GM19397 (cell line): ENCODE measurements around the gene KLF13.
A peak's percentile ranks its signal among the peaks of the same experiment; 100 is the strongest.

ENCODE experiments used
- ATAC-seq: cut with Tn5 transposase; IDR thresholded peaks from one replicate; pipeline ENCODE4 v1.9.1; 2021; ENCODE audit warnings: mild to moderate bottlenecking, moderate library complexity; ENCODE audit not compliant: unreplicated experiment

Gene KLF13

GRCh38 chr15:31377030-31377429 is 50.4 kb downstream of the KLF13 start:
- ATAC-seq = no peak

GRCh38 chr15:31378363-31378903 is 51.8 kb downstream of the KLF13 start:
- no peak for ATAC-seq

- ATAC-seq = no peak
These were observed 52.4 kb downstream of the KLF13 start for GRCh38 chr15:31379042-31379441.

GRCh38 chr15:31379577-31379976 is 52.9 kb downstream of the KLF13 start:
- ATAC-seq = no peak

GRCh38 chr15:31381801-31382712 is 55.4 kb downstream of the KLF13 start:
- ATAC-seq = no peak

- no peak for ATAC-seq
These were observed 56.0 kb downstream of the KLF13 start for GRCh38 chr15:31382713-31383045.

GRCh38 chr15:31383139-31383538 is 56.5 kb downstream of the KLF13 start:
- ATAC-seq = no peak

- no peak for ATAC-seq
These were observed 57.9 kb downstream of the KLF13 start for GRCh38 chr15:31384568-31384967.

- no peak for ATAC-seq
These were observed 59.1 kb downstream of the KLF13 start for GRCh38 chr15:31385736-31386135.

- ATAC-seq = no peak
These were observed 60.5 kb downstream of the KLF13 start for GRCh38 chr15:31387092-31387478.

- no peak for ATAC-seq
These were observed 61.0 kb downstream of the KLF13 start for GRCh38 chr15:31387479-31388118.

GRCh38 chr15:31389576-31389975 is 62.9 kb downstream of the KLF13 start:
- ATAC-seq = no peak

- no peak for ATAC-seq
These were observed 63.4 kb downstream of the KLF13 start for GRCh38 chr15:31390029-31390428.

GRCh38 chr15:31390777-31391486 is 64.3 kb downstream of the KLF13 start:
- ATAC-seq = no peak

- ATAC-seq = peak; percentile 82
These were observed 65.3 kb downstream of the KLF13 start for GRCh38 chr15:31391687-31392671.

GRCh38 chr15:31392761-31393401 is 66.2 kb downstream of the KLF13 start:
- ATAC-seq = peak; percentile 35

GRCh38 chr15:31393444-31394091 is 66.9 kb downstream of the KLF13 start:
- ATAC-seq = no peak

- no peak for ATAC-seq
These were observed 70.4 kb downstream of the KLF13 start for GRCh38 chr15:31396881-31397560.
